Calu3 (cell line): ENCODE measurements around the gene UNC45A. TPM values are rescaled to one million over a fixed set of nuclear protein-coding genes. Genes with fewer than 3 reads are reported as not detected.

ENCODE experiments used
- BruUV-seq: library from RNA; stranded (reverse); fragments of 400-500 nt; replicated peaks from 2 replicates; lab custom pipeline; 2021; lab: Mats Ljungman, UMichigan
- CTCF ChIA-PET: fragments of 300-600 bp; sonication (Branson Sonifier 250); formaldehyde crosslinking; loops from one replicate; lab custom pipeline; 2022; ENCODE audit warnings: antibody characterized with exemption; lab: Charles Lee
- DNase-seq: peaks from one replicate; pipeline ENCODE4 v3.0.0; 2022
- H3K27ac Mint-ChIP-seq: one replicate; pipeline ENCODE4 v1.8.0; 2022; ENCODE audit warnings: mixed read lengths; ENCODE audit not compliant: unreplicated experiment
- H3K27me3 Mint-ChIP-seq: one replicate; pipeline ENCODE4 v1.8.0; 2022; ENCODE audit warnings: mixed read lengths; ENCODE audit not compliant: unreplicated experiment
- H3K36me3 Mint-ChIP-seq: one replicate; pipeline ENCODE4 v1.8.0; 2022; ENCODE audit warnings: mild to moderate bottlenecking, moderate library complexity, mixed read lengths; ENCODE audit not compliant: insufficient read depth, unreplicated experiment
- H3K4me1 Mint-ChIP-seq: one replicate; pipeline ENCODE4 v1.8.0; 2022; ENCODE audit warnings: mild to moderate bottlenecking, low read depth, mixed read lengths; ENCODE audit not compliant: unreplicated experiment
- H3K4me3 Mint-ChIP-seq: one replicate; pipeline ENCODE4 v1.8.0; 2022; ENCODE audit warnings: mild to moderate bottlenecking, low read depth, moderate library complexity, mixed read lengths; ENCODE audit not compliant: unreplicated experiment
- H3K9me3 Mint-ChIP-seq: one replicate; pipeline ENCODE4 v1.8.0; 2022; ENCODE audit warnings: low read depth, mixed read lengths; ENCODE audit not compliant: unreplicated experiment
- CTCF ChIP-seq: fragments of 200-600 bp; IDR thresholded peaks from one replicate; pipeline ENCODE4 v1.8.0; 2022; ENCODE audit warnings: antibody characterized with exemption; ENCODE audit not compliant: unreplicated experiment
- intact Hi-C: fragments of 100-400 bp; cut with micrococcal nuclease; formaldehyde crosslinking; loops from one replicate; pipeline ENCODE4 v1.10.0; 2022; ENCODE audit not compliant: unreplicated experiment
- total RNA-seq: library from RNA; stranded (reverse); gene quantifications from 2 replicates; pipeline ENCODE4 v1.2.3, GENCODE V29; 2022

Gene UNC45A
- total RNA-seq, 1 experiment from 2014 or later: 66.5 TPM

DNA sequence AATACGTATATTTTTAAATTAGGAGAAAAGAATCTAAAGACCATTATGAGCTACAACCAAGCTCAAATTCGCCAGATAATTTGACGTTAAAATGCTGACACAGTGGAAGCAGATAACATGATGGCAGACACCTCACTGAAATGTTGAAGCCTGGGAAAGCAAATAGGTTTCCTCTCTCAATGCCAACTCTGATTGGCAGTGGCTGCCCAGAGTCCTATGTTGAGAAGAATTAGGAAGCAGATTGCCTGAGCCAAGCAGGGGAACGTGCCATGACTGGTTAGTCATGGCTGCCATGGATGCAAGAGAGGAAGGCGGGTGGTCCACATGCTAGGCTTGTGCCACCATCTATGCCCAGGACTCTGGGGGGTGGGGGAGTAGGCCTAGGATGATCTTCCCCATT lies 3.2 kb downstream of the UNC45A start:
- CTCF ChIA-PET: no interaction called here
- Mint-ChIP-seq H3K4me1 (peaks cover 29% of the 10 kb centered on the region), H3K4me3 (no peak overlapping the region), H3K27ac (no peak overlapping the region), H3K9me3 (no peaks in the 10 kb centered on the region), H3K27me3 (no peaks in the 10 kb centered on the region), H3K36me3 (peaks cover 67% of the 10 kb centered on the region)
- TSS peak; percentile 5 for BruUV-seq
- TF ChIP-seq CTCF: no peak
- DNase-seq: no peak
- intact Hi-C loops: no loop called here

- Mint-ChIP-seq H3K4me3 (no peak overlapping the region), H3K27ac (no peak overlapping the region), H3K27me3 (no peaks in the 10 kb centered on the region), H3K36me3 (peaks cover 72% of the 10 kb centered on the region), H3K4me1 (peaks cover 15% of the 10 kb centered on the region), H3K9me3 (no peaks in the 10 kb centered on the region)
- TF ChIP-seq CTCF: no peak
- DNase-seq: no peak
- intact Hi-C loops: no loop called here
- no TSS peak for BruUV-seq
- CTCF ChIA-PET: no interaction called here
Measured at GRCh38 chr15:90939756-90940155, 4.7 kb downstream of the UNC45A start.

DNA sequence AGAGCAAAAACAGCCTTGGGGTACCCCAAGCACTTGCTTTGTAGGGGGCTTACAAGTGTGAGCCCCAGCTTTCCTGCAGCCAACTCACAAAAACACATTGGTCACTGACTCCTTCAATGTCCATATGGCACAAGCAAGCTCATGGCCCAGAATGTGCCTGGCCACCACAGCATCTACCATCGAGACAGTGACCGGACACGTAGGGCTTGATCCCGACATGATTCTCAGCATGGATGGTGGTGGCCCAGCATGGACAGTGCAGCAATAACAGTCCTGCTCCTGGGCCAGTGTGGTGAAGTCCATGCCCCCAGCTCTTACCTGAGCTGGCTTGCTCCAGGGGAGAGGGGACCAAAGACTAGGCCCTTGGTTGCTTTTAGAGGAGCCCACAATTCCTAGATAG lies 6.0 kb downstream of the UNC45A start:
- Mint-ChIP-seq H3K27me3 (no peaks in the 10 kb centered on the region), H3K9me3 (no peaks in the 10 kb centered on the region), H3K27ac (no peak overlapping the region), H3K4me1 (peaks cover 9% of the 10 kb centered on the region), H3K4me3 (no peak overlapping the region), H3K36me3 (peaks cover 61% of the 10 kb centered on the region)
- TF ChIP-seq CTCF: no peak
- intact Hi-C loops: no loop called here
- BruUV-seq: no TSS peak
- DNase-seq: no peak
- CTCF ChIA-PET: interaction anchor here (0.6 kb wide), 1 partner anchor 247 kb away, joined by 3 read pairs; no protein-coding TSS in a partner anchor

DNA sequence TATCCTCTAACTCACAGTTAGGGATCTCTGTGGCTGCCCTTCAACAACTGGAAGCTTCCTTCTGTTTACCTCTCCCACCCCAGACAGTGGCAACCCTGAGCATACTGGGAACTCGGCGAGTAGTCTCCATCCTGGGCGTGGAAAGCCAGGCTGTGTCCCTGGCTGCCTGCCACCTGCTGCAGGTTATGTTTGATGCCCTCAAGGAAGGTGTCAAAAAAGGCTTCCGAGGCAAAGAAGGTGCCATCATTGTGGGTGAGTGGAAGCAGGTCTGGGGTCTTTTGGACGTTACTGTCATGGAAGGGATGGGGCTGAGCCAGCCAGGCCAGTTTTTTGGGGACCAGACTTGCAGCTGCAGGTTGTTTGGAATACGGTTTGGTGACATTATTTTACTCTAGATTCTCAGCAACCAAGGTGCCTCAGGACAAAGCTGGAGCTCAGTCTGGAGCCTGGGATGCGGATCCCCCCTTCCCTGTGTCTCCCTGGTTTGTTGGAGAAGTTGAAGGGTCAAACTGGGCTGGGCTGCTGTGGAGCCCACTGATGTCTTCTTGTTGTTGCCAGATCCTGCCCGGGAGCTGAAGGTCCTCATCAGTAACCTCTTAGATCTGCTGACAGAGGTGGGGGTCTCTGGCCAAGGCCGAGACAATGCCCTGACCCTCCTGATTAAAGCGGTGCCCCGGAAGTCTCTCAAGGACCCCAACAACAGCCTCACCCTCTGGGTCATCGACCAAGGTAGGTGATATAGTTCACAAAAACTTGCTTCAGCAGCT lies 7.5 kb downstream of the UNC45A start:
- BruUV-seq: no TSS peak
- no peaks in the 10 kb centered on the region for H3K4me1 Mint-ChIP-seq

More for the DNA sequence above, 7.5 kb downstream of the UNC45A start:
- CTCF ChIA-PET: no interaction called here
- no peaks in the 10 kb centered on the region for H3K27me3 Mint-ChIP-seq
- H3K4me3 Mint-ChIP-seq: no peak overlapping the region
- peaks cover 57% of the 10 kb centered on the region for H3K36me3 Mint-ChIP-seq
- DNase-seq: no peak
- no peak for TF ChIP-seq CTCF
- H3K9me3 Mint-ChIP-seq: no peaks in the 10 kb centered on the region
- H3K27ac Mint-ChIP-seq: no peak overlapping the region
- intact Hi-C loops: no loop called here
